Measurements from ENCODE around the gene FOXO3B. TPM values are rescaled to one million over a fixed set of nuclear protein-coding genes. Genes with fewer than 3 reads are reported as not detected.
"Not testable (repeated sequence)": the region's sequence is repeated elsewhere in the genome, so short reads cannot be mapped to it uniquely, and the experiment has no call there.

The FOXO3B gene
- total RNA-seq, 1 donor from 2014 or later = 6.0 TPM

- not testable (repeated sequence) for DNase-seq (ENCODE audit: low read depth)
Observed at GRCh38 chr17:18661924-18662624, 20.0 kb downstream of the FOXO3B start.

GRCh38 chr17:18650094-18650493, 32.0 kb downstream of the FOXO3B start:
- not testable (repeated sequence) for DNase-seq (ENCODE audit: low read depth)

GRCh38 chr17:18644291-18644690, 37.8 kb downstream of the FOXO3B start, which contains the start of gene TBC1D28:
Gene TBC1D28 (minus strand): TSS chr17:18644391. CDS start chr17:18641352, 3,039 bp downstream.
- DNase-seq (ENCODE audit: low read depth) = not testable (repeated sequence)

GRCh38 chr17:18643124-18643523, 39.0 kb downstream of the FOXO3B start:
- DNase-seq (ENCODE audit: low read depth) = not testable (repeated sequence)

GRCh38 chr17:18638357-18638756, 43.8 kb downstream of the FOXO3B start:
- not testable (repeated sequence) for DNase-seq (ENCODE audit: low read depth)

GRCh38 chr17:18636237-18636636, 45.9 kb downstream of the FOXO3B start:
- DNase-seq (ENCODE audit: low read depth) = not testable (repeated sequence)

- not testable (repeated sequence) for DNase-seq (ENCODE audit: low read depth)
Observed at GRCh38 chr17:18635773-18636172, 46.3 kb downstream of the FOXO3B start.

GRCh38 chr17:18634550-18635263, 47.4 kb downstream of the FOXO3B start:
- not testable (repeated sequence) for DNase-seq (ENCODE audit: low read depth)

Other genes with a start within 250 kb of the FOXO3B start
- not detected in 2 replicates for gene LGALS9C, start 205.5 kb downstream of the FOXO3B start, total RNA-seq
- gene TBC1D28, start 37.9 kb downstream of the FOXO3B start, total RNA-seq = not detected in 2 replicates
- 0.13 TPM in 1 of 2 replicates, not detected in the other for gene FBXW10, start 61.7 kb upstream of the FOXO3B start, total RNA-seq
- 44.0 and 56.2 TPM in 2 replicates for gene TVP23B, start 98.9 kb upstream of the FOXO3B start, total RNA-seq
- gene PRPSAP2, start 175.8 kb upstream of the FOXO3B start, total RNA-seq = 27.4 and 30.3 TPM in 2 replicates